ENCODE measurements around the gene KRT35. TPM values are rescaled to one million over a fixed set of nuclear protein-coding genes. Genes with fewer than 3 reads are reported as not detected.
A peak's percentile ranks its signal among the peaks of the same experiment; 100 is the strongest.

KRT35 gene
- total RNA-seq, 2 donors from 2014 or later = not detected

DNA sequence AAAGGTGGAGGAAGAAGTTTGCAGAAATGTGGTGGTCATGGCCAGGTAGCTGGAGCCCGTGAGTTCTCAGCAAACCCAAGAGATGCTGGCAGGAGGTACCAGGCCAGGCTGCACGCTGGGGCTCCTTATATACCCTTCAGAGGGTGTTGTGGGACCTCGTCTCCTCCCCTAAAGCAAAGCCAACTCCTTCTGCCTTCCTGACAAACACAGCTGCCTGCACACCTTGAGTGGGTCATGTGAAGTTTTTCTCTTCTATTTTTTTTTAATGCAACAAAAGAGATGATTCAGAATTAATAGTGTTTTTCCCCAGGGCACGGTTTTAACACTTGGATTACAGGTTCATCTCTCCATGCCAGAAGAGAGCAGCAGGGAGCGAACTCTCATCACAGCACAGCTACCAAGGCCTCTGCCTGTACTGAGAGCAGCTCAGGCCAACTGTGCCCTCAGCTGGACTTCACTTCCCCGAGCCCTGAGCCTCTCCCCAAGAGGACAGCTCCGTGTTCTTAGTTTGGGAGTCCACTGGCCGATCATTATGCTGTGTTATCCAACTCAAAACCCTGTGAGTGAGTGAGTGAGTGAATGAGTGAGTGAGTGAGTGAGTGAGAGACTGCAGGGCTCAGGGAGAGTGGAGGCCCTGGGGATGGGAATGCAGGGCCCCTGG is 38.0 kb upstream of the KRT35 start, which contains the start of gene KRT15:
Gene KRT15 (minus strand): TSS at position 102 of the 661 bp plus-strand sequence. CDS start 63 bp downstream, at position 39.
- Mint-ChIP-seq H3K9me3 (no peaks in the 10 kb centered on the region), H3K27me3 (no peaks in the 10 kb centered on the region), H3K27ac (no peak within 1 kb of the TSS), H3K36me3 (ENCODE audit: low read depth) (no peaks in the 10 kb centered on the region), H3K4me3 (no peak within 1 kb of the TSS), H3K4me1 (no peaks in the 10 kb centered on the region)
- no peak for ATAC-seq (replicated peaks)

GRCh38 chr17:41518031-41518430 is 37.1 kb upstream of the KRT35 start:
- no peaks in the 10 kb centered on the region for H3K9me3 Mint-ChIP-seq
- H3K4me1 Mint-ChIP-seq = no peaks in the 10 kb centered on the region
- H3K27me3 Mint-ChIP-seq = no peaks in the 10 kb centered on the region
- H3K27ac Mint-ChIP-seq = no peak overlapping the region
- ATAC-seq (replicated peaks) = no peak
- H3K4me3 Mint-ChIP-seq = no peak overlapping the region
- H3K36me3 Mint-ChIP-seq (ENCODE audit: low read depth) = no peaks in the 10 kb centered on the region

DNA sequence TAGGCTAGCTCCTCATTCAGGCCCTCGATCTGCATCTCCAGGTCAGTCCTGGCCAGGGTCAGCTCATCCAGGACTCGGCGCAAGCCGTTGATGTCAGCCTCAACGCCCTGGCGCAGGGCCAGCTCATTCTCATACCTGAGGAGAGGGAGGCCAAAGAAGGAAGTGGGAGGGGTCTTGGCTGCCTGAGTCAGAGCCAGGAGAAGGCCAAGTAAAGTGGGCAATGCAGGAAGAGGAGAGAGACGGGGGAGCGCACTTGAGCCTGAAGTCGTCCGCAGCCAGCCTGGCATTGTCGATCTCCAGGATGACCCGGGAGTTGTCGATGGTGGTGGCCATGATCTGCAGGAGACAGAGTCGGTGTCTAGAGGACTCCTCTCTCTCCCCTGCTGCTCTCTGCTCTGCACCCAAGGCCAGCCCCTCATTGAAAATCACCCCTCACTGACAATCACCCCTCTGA is 35.9 kb upstream of the KRT35 start:
- Mint-ChIP-seq H3K27me3 (no peaks in the 10 kb centered on the region), H3K4me1 (no peaks in the 10 kb centered on the region), H3K4me3 (no peak overlapping the region), H3K9me3 (no peaks in the 10 kb centered on the region), H3K27ac (no peak overlapping the region), H3K36me3 (ENCODE audit: low read depth) (no peaks in the 10 kb centered on the region)
- ATAC-seq (replicated peaks) = no peak

GRCh38 chr17:41516147-41516829 is 35.3 kb upstream of the KRT35 start:
- no peak for ATAC-seq (replicated peaks)
- Mint-ChIP-seq H3K9me3 (no peaks in the 10 kb centered on the region), H3K27me3 (no peaks in the 10 kb centered on the region), H3K4me3 (no peak overlapping the region), H3K4me1 (no peaks in the 10 kb centered on the region), H3K27ac (no peak overlapping the region), H3K36me3 (ENCODE audit: low read depth) (no peaks in the 10 kb centered on the region)

DNA sequence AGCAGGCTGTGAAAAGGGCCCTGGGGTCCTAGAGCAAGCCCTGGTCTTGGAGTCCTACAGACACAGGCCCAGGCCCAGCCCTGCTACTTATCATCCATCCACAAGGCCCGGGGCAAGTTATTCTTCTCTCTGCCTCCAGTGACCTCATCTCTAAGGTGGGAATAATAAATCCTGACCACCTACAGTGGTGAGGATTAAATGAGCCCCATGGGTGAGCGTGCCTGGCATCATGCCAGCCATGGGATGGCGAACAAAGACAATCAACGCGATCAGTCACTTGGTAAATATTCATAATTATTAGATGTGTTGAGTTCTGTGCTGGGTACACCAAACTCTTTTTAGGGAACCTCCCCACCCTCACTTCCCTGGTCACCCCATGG is 32.2 kb upstream of the KRT35 start:
- Mint-ChIP-seq H3K36me3 (ENCODE audit: low read depth) (no peaks in the 10 kb centered on the region), H3K9me3 (no peaks in the 10 kb centered on the region), H3K27me3 (no peaks in the 10 kb centered on the region), H3K4me1 (no peaks in the 10 kb centered on the region), H3K27ac (no peak overlapping the region), H3K4me3 (no peak overlapping the region)
- no peak for ATAC-seq (replicated peaks)

- ATAC-seq (replicated peaks) = no peak
- H3K9me3 Mint-ChIP-seq = no peaks in the 10 kb centered on the region
Measured at GRCh38 chr17:41512546-41513167, 31.7 kb upstream of the KRT35 start.

GRCh38 chr17:41511716-41512115 is 30.8 kb upstream of the KRT35 start:
- Mint-ChIP-seq H3K27ac (no peak overlapping the region), H3K4me1 (no peaks in the 10 kb centered on the region), H3K9me3 (no peaks in the 10 kb centered on the region), H3K36me3 (ENCODE audit: low read depth) (no peaks in the 10 kb centered on the region), H3K4me3 (no peak overlapping the region), H3K27me3 (no peaks in the 10 kb centered on the region)
- ATAC-seq (replicated peaks) = no peak

More at GRCh38 chr17:41512546-41513167, 31.7 kb upstream of the KRT35 start:
- H3K27me3 Mint-ChIP-seq = no peaks in the 10 kb centered on the region
- H3K27ac Mint-ChIP-seq = no peak overlapping the region
- no peaks in the 10 kb centered on the region for H3K4me1 Mint-ChIP-seq
- no peak overlapping the region for H3K4me3 Mint-ChIP-seq
- no peaks in the 10 kb centered on the region for H3K36me3 Mint-ChIP-seq (ENCODE audit: low read depth)

- Mint-ChIP-seq H3K27me3 (no peaks in the 10 kb centered on the region), H3K4me3 (no peak overlapping the region), H3K36me3 (ENCODE audit: low read depth) (no peaks in the 10 kb centered on the region), H3K27ac (no peak overlapping the region), H3K9me3 (no peaks in the 10 kb centered on the region), H3K4me1 (no peaks in the 10 kb centered on the region)
- ATAC-seq (replicated peaks) = no peak
Measured at GRCh38 chr17:41511116-41511515, 30.2 kb upstream of the KRT35 start.

DNA sequence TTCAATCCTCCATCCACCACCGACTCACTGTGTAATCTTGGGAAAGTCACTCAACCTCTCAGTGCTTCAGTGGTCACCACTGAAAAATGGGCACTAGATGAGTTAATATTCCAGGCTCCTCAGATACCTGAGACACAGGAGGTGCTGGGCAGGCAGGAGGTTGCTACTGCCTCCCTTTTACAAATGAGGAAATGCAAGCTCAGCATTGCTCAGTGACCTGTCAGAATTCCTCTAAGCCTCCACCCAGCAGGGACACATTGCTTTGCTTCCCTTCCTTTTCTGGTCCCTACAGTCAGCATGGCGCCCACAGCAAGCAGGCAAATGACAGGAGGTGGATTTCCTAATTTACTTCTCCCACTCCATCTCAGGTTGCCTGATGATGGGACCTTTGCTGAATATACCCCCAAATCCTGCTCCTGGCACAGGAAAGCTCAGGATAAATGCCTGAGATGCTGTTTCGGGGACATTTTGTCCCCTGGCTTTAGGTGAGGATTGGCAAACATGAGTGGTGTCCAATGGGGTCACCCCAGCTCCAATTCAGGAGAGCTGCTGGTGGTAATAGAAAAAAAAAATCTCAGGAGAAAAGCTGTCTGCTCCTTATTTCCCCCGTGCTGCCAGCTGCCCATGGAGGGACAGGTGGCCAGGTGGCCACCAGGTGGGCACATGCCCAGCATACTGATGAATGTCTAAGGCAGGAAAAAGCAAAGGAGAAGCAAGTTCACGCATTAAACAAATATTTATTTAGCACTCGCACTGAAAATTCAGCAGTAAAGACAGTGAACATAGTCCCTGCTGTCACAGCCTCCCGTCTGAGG is 29.5 kb upstream of the KRT35 start:
- Mint-ChIP-seq H3K9me3 (no peaks in the 10 kb centered on the region), H3K27ac (no peak overlapping the region), H3K27me3 (no peaks in the 10 kb centered on the region), H3K4me1 (no peaks in the 10 kb centered on the region), H3K36me3 (ENCODE audit: low read depth) (no peaks in the 10 kb centered on the region), H3K4me3 (no peak overlapping the region)
- no peak for ATAC-seq (replicated peaks)

GRCh38 chr17:41507315-41507880 is 26.4 kb upstream of the KRT35 start:
- no peak for ATAC-seq (replicated peaks)
- no peak overlapping the region for H3K4me3 Mint-ChIP-seq
- H3K27me3 Mint-ChIP-seq = no peaks in the 10 kb centered on the region
- no peaks in the 10 kb centered on the region for H3K4me1 Mint-ChIP-seq
- peak overlapping the region; percentile 12 for H3K27ac Mint-ChIP-seq
- H3K9me3 Mint-ChIP-seq = no peaks in the 10 kb centered on the region
- H3K36me3 Mint-ChIP-seq (ENCODE audit: low read depth) = no peaks in the 10 kb centered on the region

DNA sequence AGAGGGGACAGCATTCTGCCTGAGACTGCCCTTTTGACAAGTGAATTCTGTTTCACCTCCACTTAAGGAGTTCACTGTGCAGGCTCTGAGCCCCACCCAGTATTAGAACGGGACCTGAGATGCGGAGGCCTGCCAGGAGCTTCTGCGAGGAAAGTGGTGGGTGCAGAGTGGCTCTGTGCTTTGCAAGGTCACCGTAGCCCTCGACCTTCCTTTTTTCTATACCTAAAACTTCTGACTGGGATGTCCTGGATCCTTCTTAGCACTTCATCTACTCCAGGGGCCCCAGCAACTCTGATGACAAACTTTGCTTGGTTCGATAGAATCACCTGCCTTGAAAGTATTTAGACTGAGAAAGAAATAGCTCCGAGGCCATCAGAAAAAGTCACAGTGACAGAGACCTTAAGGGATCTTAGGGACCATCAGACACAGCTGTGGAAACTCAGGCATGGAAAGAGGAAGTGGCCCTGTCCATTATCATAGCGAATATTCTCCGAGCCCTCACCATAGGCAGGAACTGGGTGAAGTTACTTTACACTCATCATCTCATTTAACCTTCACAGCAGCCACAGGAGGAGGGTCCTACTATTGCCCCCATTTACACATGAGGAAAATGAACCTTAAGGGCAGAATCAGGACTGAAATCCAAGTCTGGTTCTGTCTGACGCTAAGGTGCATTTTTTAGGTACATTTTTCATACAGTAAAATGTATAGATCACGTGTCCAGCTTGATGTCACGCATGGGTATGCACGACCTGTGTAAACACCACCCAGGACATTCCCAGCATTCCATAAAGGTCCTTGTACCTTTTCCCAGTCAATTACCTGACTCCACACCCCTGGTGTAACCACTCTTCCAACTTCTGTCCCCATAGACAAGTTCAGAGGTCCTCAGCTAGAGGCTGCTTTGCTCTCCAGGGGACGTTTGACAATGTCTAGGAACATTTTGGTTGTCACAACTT is 25.1 kb upstream of the KRT35 start:
- no peak for ATAC-seq (replicated peaks)
- Mint-ChIP-seq H3K4me3 (no peak overlapping the region), H3K4me1 (no peaks in the 10 kb centered on the region), H3K27me3 (no peaks in the 10 kb centered on the region), H3K9me3 (no peaks in the 10 kb centered on the region), H3K27ac (no peak overlapping the region), H3K36me3 (ENCODE audit: low read depth) (no peaks in the 10 kb centered on the region)

GRCh38 chr17:41505007-41505808 is 24.3 kb upstream of the KRT35 start, which contains the start of gene KRT13:
KRT13 (minus strand) TSS chr17:41505612; CDS start chr17:41505550, 62 bp downstream.
- no peak for ATAC-seq (replicated peaks)
- Mint-ChIP-seq H3K4me3 (no peak within 1 kb of the TSS), H3K4me1 (peaks cover under 1% of the 10 kb centered on the region), H3K36me3 (ENCODE audit: low read depth) (no peaks in the 10 kb centered on the region), H3K27me3 (no peaks in the 10 kb centered on the region), H3K27ac (no peak within 1 kb of the TSS), H3K9me3 (no peaks in the 10 kb centered on the region)

Data from activated T-helper 17 cell treated with anti-CD3 and anti-CD28 coated beads, Interleukin-2, amount 50 U/mL, for 72 hours (primary cell).